Endodermal cell (in vitro differentiated cells): ENCODE measurements around the gene SMIM14. TPM values are rescaled to one million over a fixed set of nuclear protein-coding genes. Genes with fewer than 3 reads are reported as not detected.

Experiments used
- DNase-seq: peaks from one replicate; pipeline ENCODE4 v3.0.0-alpha.2; 2017
- H3K27ac ChIP-seq: 2 replicates; pipeline ENCODE4 v1.5.1; 2013; ENCODE audit warnings: mild to moderate bottlenecking, low read depth, low read length, moderate library complexity
- H3K27me3 ChIP-seq: 2 replicates; pipeline ENCODE4 v1.6.1; 2013; ENCODE audit warnings: mild to moderate bottlenecking, low read length, moderate library complexity; ENCODE audit not compliant: insufficient read depth, control insufficient read depth, poor library complexity, severe bottlenecking
- H3K36me3 ChIP-seq: 2 replicates; pipeline ENCODE4 v1.7.0; 2013; ENCODE audit warnings: mild to moderate bottlenecking, low read length, moderate library complexity; ENCODE audit not compliant: control insufficient read depth, insufficient read depth
- H3K4me1 ChIP-seq: one replicate; pipeline ENCODE4 v1.7.0; 2013; ENCODE audit warnings: low read length; ENCODE audit not compliant: control insufficient read depth, insufficient read depth
- H3K4me3 ChIP-seq: 2 replicates; pipeline ENCODE4 v1.5.1; 2013; ENCODE audit warnings: mild to moderate bottlenecking, low read length, moderate library complexity
- H3K9ac ChIP-seq: 2 replicates; pipeline ENCODE4 v1.6.1; 2013; ENCODE audit warnings: mild to moderate bottlenecking, low read length, moderate library complexity; ENCODE audit not compliant: poor library complexity, severe bottlenecking; ENCODE audit errors: extremely low read depth
- H3K9me3 ChIP-seq: 2 replicates; pipeline ENCODE4 v1.6.1; 2013; ENCODE audit warnings: mild to moderate bottlenecking, low read length, moderate library complexity; ENCODE audit not compliant: control insufficient read depth
- H3K27ac Mint-ChIP-seq: 2 replicates; pipeline ENCODE4 v1.8.0; 2020; ENCODE audit warnings: mixed read lengths
- H3K27me3 Mint-ChIP-seq: 2 replicates; pipeline ENCODE4 v1.8.0; 2021; ENCODE audit warnings: mild to moderate bottlenecking, mixed read lengths; ENCODE audit not compliant: insufficient read depth
- H3K36me3 Mint-ChIP-seq: 2 replicates; pipeline ENCODE4 v1.8.0; 2020; ENCODE audit warnings: low read depth, mixed read lengths
- H3K4me1 Mint-ChIP-seq: 2 replicates; pipeline ENCODE4 v1.8.0; 2020; ENCODE audit warnings: mixed read lengths
- H3K4me3 Mint-ChIP-seq: 2 replicates; pipeline ENCODE4 v1.8.0; 2020; ENCODE audit warnings: mild to moderate bottlenecking, moderate library complexity, mixed read lengths
- H3K9me3 Mint-ChIP-seq: 2 replicates; pipeline ENCODE4 v1.8.0; 2020; ENCODE audit warnings: mild to moderate bottlenecking, mixed read lengths
- WGBS, 2 experiments: methylation state at CpG; one replicate each; pipeline versions ENCODE4 v1.1.5 to v1.1.7; 2013; ENCODE audit warnings: missing lambda C conversion rate in 2 of 2, mixed read lengths in 1 of 2; ENCODE audit not compliant: insufficient coverage in 1 of 2, insufficient read length in 1 of 2; 5-methylcytosine and 5-hydroxymethylcytosine counted together
- total RNA-seq, 2 donors: library from RNA; stranded (reverse); fragmentation: NEBNext Ultra II Directional in 1 of 2; extraction: Animal tissue kit (Norgen Biotek cat#: 25700) in 1 of 2; gene quantifications; 2 replicates in 1 of 2; 3 replicates in 1 of 2; pipeline ENCODE4 v1.2.1, GENCODE V29; 2021
- TF ChIP-seq, protein P1 (sequence below): fragments of 200-600 bp; sonication (generic); conservative IDR thresholded peaks from 2 replicates; pipeline ENCODE4 v1.5.0; 2021; ENCODE audit warnings: antibody characterized with exemption, mild to moderate bottlenecking

SMIM14 gene
- total RNA-seq, 2 donors from 2014 or later = 24.3 to 24.6 TPM

DNA sequence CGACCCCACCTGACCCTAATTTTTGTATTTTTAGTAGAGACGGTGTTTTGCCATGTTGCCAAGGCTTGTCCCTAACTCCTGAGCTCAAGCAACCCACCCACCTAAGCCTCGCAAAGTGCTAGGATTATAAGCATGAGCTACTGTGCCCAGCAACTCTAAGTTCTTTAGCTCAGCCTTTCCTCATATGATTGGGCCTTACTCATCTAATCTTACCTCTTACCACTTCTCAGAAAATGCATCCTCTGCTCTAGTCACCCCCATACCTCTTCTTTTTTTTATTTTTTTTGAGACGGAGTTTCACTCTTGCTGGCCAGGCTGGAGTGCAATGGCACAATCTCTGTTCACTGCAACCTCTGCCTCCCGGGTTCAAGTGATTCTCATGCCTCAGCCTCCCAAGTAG is 75.9 kb downstream of the SMIM14 start:
- Mint-ChIP-seq H3K4me1 (peaks cover 12% of the 10 kb centered on the region), H3K27me3 (no peaks in the 10 kb centered on the region), H3K4me3 (no peak overlapping the region), H3K27ac (no peak overlapping the region), H3K36me3 (peaks cover 31% of the 10 kb centered on the region), H3K9me3 (peaks cover 20% of the 10 kb centered on the region)
- TF ChIP-seq, protein P1, sequence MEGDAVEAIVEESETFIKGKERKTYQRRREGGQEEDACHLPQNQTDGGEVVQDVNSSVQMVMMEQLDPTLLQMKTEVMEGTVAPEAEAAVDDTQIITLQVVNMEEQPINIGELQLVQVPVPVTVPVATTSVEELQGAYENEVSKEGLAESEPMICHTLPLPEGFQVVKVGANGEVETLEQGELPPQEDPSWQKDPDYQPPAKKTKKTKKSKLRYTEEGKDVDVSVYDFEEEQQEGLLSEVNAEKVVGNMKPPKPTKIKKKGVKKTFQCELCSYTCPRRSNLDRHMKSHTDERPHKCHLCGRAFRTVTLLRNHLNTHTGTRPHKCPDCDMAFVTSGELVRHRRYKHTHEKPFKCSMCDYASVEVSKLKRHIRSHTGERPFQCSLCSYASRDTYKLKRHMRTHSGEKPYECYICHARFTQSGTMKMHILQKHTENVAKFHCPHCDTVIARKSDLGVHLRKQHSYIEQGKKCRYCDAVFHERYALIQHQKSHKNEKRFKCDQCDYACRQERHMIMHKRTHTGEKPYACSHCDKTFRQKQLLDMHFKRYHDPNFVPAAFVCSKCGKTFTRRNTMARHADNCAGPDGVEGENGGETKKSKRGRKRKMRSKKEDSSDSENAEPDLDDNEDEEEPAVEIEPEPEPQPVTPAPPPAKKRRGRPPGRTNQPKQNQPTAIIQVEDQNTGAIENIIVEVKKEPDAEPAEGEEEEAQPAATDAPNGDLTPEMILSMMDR = no peak
- Histone ChIP-seq H3K9ac (no peak overlapping the region), H3K9me3 (peaks cover 16% of the 10 kb centered on the region), H3K27me3 (no peaks in the 10 kb centered on the region), H3K36me3 (peaks cover 9% of the 10 kb centered on the region), H3K27ac (no peak overlapping the region), H3K4me3 (no peak overlapping the region), H3K4me1 (peaks cover 6% of the 10 kb centered on the region)
- 85 to 92% methylated on average over 5 of the region's 5 CpGs for WGBS, 2 experiments
- DNase-seq = no peak

DNA sequence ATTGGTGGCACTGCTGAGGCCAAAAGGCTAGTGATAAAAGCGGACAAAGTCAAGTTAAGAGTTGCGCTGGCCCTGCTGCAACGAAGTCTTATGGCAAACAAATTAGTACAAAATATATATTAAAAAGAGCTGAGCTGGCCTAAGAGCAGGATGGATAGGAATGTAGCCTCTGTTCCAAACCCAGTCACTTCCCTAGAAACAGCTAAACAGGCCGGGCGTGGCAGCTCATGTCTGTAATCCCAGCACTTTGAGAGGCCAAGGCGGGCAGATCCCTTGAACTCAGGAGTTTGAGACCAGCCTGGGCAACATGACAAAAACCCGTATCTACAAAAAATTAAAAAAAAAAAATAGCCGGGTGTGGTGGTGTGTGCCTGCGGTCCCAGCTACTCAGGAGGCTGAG is 79.0 kb downstream of the SMIM14 start:
- Histone ChIP-seq H3K9ac (no peak overlapping the region), H3K4me3 (no peak overlapping the region), H3K27me3 (no peaks in the 10 kb centered on the region), H3K4me1 (peaks cover 6% of the 10 kb centered on the region), H3K27ac (no peak overlapping the region), H3K9me3 (no peaks in the 10 kb centered on the region), H3K36me3 (no peaks in the 10 kb centered on the region)
- Mint-ChIP-seq H3K27me3 (no peaks in the 10 kb centered on the region), H3K4me3 (no peak overlapping the region), H3K9me3 (peaks cover under 1% of the 10 kb centered on the region), H3K27ac (no peak overlapping the region), H3K4me1 (peaks cover 19% of the 10 kb centered on the region), H3K36me3 (peaks cover 13% of the 10 kb centered on the region)
- 74 to 92% methylated on average over 3 to 9 of the region's 9 CpGs for WGBS, 2 experiments
- TF ChIP-seq, protein P1 = no peak
- no peak for DNase-seq

DNA sequence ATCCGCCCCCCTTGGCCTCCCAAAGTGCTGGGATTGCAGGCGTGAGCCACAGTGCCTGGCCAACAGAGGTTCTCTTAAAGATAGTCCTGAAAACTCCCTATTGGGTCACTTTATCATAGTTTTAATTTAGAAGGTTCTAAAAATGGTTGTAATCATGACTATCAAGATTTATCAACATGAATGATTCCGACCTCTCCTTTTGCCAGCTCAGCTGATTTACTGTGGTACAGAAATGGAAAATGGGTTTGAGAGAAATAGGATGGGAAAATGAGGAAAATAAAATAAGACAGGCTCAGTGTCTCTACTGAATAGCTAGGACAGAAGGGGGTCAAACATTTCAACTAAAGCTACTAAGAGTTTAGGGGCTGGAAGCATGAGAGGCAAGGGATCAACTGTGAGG is 83.2 kb downstream of the SMIM14 start:
- no peaks in the 10 kb centered on the region for H3K36me3 ChIP-seq
- no peak for DNase-seq
- no peaks in the 10 kb centered on the region for H3K9me3 ChIP-seq
- no peak overlapping the region for H3K27ac ChIP-seq
- H3K9ac ChIP-seq = no peak overlapping the region
- no peak overlapping the region for H3K4me3 ChIP-seq
- no peak overlapping the region for H3K27ac Mint-ChIP-seq
- TF ChIP-seq, protein P1 = no peak
- H3K27me3 ChIP-seq = no peaks in the 10 kb centered on the region
- no peaks in the 10 kb centered on the region for H3K9me3 Mint-ChIP-seq
- H3K4me1 ChIP-seq = peaks cover 6% of the 10 kb centered on the region
- peaks cover 14% of the 10 kb centered on the region for H3K4me1 Mint-ChIP-seq
- 92 to 96% methylated on average over 3 of the region's 3 CpGs for WGBS, 2 experiments
- no peak overlapping the region for H3K4me3 Mint-ChIP-seq
- peaks cover 14% of the 10 kb centered on the region for H3K36me3 Mint-ChIP-seq
- H3K27me3 Mint-ChIP-seq = no peaks in the 10 kb centered on the region
